ENCODE results near the gene GATAD2B. TPM values are rescaled to one million over a fixed set of nuclear protein-coding genes. Genes with fewer than 3 reads are reported as not detected.

Gene GATAD2B
- polyA plus RNA-seq, 2 of the 4 experiments (the other 2 are of a cell fraction): 4.9 to 8.2 TPM

DNA sequence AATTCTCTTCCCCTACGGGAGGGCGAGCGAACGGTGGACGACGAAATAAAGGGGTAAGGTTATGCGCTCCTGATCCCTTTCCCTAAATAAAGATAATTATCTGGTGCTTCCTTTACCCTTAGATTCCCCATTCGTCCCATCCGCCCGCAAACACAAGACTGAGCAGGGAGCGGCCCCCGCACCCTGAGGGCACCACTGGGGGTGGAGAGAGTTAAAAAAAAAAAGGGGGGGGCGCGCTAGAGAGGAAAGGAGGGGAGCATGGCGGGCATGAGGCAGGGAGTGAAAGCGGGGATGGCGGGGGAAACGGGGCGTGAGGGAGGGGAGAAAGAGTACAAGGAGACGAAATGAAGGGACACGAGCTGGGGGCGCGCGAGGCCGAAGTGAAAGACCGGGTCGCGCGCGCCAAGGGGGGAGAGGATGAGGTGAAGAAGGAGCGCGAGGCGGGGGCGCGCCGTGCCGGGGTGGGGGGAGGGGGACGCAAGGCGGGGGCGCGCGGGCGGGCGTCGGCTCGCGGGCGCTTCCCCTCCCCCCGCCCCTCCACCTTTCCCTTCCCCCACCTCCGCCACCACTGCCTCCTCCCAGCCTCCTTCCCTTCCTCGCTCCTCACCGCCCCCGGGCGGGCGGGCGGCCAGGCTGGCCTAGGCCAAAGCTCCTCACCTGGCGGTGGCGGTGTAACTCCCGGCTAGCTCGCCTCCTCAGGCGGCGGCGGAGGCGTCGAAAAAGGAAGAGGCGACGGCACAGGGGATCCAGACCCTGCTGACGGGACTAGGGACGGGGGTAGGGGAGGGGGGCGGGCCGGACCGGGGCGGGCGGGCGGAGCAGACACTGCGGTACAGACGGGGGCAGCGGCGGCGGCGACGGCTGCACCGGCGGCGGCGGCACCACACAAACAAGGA lies 448 bp downstream of the GATAD2B start (continued):
- TF ChIP-seq CHD4 (IDR thresholded peaks at IDR 0.05; ENCODE audit: borderline replicate concordance): no peak
- TF ChIP-seq ZC3H11A (IDR thresholded peaks at IDR 0.05): no peak
- TF ChIP-seq TFCP2L1 (CRISPR knock-in tag; IDR thresholded peaks at IDR 0.05): no peak
- no peak for TF ChIP-seq MYC (IDR thresholded peaks at IDR 0.05; ENCODE audit: borderline replicate concordance, low read length)
- 0 out of 3 replicates have a peak, but pooled peaks have one; percentile 6 for TF ChIP-seq SMC3 (IDR thresholded peaks at IDR 0.05)

DNA sequence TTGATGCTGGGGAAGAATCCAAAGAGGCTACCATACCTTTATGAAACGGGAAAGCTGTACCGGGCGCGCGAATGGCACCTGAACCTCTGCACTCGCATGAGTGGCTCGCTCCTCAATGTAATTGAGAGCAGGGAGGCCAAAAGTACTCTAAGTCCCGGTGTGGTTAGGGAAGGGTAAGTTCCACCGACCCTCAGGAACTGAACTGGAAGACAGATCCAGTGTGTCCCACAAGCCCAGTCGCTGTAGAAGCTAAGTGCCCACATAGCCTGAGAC lies 1.0 kb downstream of the GATAD2B start:
- DNase-seq (ENCODE audit: low read depth in 1 of 2, low spot score in 1 of 2): no peak
- H3K4me1 ChIP-seq: peaks cover 24% of the 10 kb centered on the region
- peak overlapping the region; percentile 72 for H3K4me2 ChIP-seq
- H3K9me3 ChIP-seq: no peaks in the 10 kb centered on the region
- TF ChIP-seq NPAS2 (CRISPR knock-in tag; IDR thresholded peaks at IDR 0.05; ENCODE audit: borderline replicate concordance) (no peak), JUN (IDR thresholded peaks at IDR 0.05) (no peak), RNF2 (IDR thresholded peaks at IDR 0.05; ENCODE audit: borderline replicate concordance, low read depth) (no peak), SREBF2 (IDR thresholded peaks at IDR 0.05) (no peak), CEBPB (IDR thresholded peaks at IDR 0.05) (no peak), HEYL (CRISPR knock-in tag; IDR thresholded peaks at IDR 0.05) (no peak), FOXS1 (CRISPR knock-in tag; IDR thresholded peaks at IDR 0.05) (no peak), SMC3 (IDR thresholded peaks at IDR 0.05) (no peak), RARB (CRISPR knock-in tag; IDR thresholded peaks at IDR 0.05) (no peak), MYC (IDR thresholded peaks at IDR 0.05; ENCODE audit: borderline replicate concordance, low read length) (no peak), NFE2L2 (conservative IDR thresholded peaks at IDR 0.05; ENCODE audit: low read length) (no peak), FOSB (CRISPR knock-in tag; IDR thresholded peaks at IDR 0.05) (no peak), HOXB5 (CRISPR knock-in tag; IDR thresholded peaks at IDR 0.05) (no peak), EP300 (IDR thresholded peaks at IDR 0.05) (no peak), MAZ (IDR thresholded peaks at IDR 0.05; ENCODE audit: borderline replicate concordance, low read depth, low read length) (no peak)
- TF ChIP-seq, protein P1, sequence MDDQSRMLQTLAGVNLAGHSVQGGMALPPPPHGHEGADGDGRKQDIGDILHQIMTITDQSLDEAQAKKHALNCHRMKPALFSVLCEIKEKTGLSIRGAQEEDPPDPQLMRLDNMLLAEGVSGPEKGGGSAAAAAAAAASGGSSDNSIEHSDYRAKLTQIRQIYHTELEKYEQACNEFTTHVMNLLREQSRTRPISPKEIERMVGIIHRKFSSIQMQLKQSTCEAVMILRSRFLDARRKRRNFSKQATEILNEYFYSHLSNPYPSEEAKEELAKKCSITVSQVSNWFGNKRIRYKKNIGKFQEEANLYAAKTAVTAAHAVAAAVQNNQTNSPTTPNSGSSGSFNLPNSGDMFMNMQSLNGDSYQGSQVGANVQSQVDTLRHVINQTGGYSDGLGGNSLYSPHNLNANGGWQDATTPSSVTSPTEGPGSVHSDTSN (IDR thresholded peaks at IDR 0.05): no peak
- H3K27ac ChIP-seq: peak overlapping the region; percentile 88 to 98
- CTCF ChIA-PET: interaction anchor here (0.5 to 4.5 kb wide), 11 partner anchors 23 to 125 kb away, joined by 3 to 15 read pairs (median 3); partner anchors contain the start of gene DENND4B
- H3K4me3 ChIP-seq: peak overlapping the region; percentile 80
- POLR2A ChIA-PET: interaction anchor here (1.2 to 1.7 kb wide), 3 partner anchors 11 to 45 kb away, joined by 3 to 7 read pairs (median 6); partner anchors contain the start of gene CREB3L4
- FAIRE-seq: no peak
- ATAC-seq: no peak
- WGBS (ENCODE audit: missing lambda C conversion rate): 58% methylated on average over 10 of the region's 10 CpGs

DNA sequence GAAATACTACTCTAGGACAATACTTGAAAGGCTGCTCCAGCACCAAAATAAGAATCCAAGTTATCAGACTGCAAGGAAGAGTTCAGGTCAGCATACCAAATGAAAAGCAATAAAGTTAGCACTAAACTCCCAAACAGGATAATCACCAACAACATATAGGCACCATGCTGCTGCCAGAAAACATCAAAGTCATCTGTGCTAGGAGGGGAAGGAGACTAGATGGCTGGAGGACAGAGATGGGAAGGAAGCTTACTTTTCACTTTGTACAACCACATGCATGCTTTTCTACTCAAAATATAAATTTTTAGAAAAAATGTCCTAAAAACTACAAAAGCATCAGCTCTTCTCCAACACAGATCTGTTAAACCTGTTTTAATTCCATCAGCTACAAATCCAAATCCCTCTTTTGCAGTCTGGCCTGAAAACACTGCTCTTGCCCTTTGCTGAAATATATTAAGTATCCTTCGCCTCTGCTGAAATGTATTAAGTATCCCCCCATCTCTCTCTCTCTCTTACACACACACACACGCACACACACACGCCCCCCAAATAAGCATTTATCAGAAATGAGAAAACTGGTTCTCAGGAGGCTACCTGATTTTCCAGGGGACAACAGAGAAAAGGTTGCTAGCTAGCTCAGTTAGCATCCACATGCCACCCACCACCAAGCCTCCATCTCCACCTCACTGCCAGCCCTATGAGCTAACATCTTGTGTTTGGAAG lies 1.5 kb downstream of the GATAD2B start:
- DNase-seq (ENCODE audit: low read depth in 1 of 2, low spot score in 1 of 2) (no peak), ATAC-seq (no peak), FAIRE-seq (no peak)
- peaks cover 24% of the 10 kb centered on the region for H3K4me1 ChIP-seq
- CTCF ChIA-PET: interaction anchor here (0.5 to 4.5 kb wide), 13 partner anchors 22 to 229 kb away, joined by 3 to 15 read pairs (median 3); partner anchors contain the start of gene DENND4B
- peak overlapping the region; percentile 72 for H3K4me2 ChIP-seq
- POLR2A ChIA-PET: no interaction called here
- H3K9me3 ChIP-seq: no peaks in the 10 kb centered on the region
- peak overlapping the region; percentile 88 to 98; a peak in 4 of 6 replicates for H3K27ac ChIP-seq
- 60% methylated on average over 3 of the region's 3 CpGs for WGBS (ENCODE audit: missing lambda C conversion rate)
- peak overlapping the region; percentile 80 for H3K4me3 ChIP-seq
- no peak for TF ChIP-seq EHMT2 (IDR thresholded peaks at IDR 0.05; ENCODE audit: low read depth)
- no peak for TF ChIP-seq ZFP36 (IDR thresholded peaks at IDR 0.05; ENCODE audit: borderline replicate concordance, partially characterized antibody)
- TF ChIP-seq ZC3H11A (IDR thresholded peaks at IDR 0.05): no peak
- TF ChIP-seq, protein P2, sequence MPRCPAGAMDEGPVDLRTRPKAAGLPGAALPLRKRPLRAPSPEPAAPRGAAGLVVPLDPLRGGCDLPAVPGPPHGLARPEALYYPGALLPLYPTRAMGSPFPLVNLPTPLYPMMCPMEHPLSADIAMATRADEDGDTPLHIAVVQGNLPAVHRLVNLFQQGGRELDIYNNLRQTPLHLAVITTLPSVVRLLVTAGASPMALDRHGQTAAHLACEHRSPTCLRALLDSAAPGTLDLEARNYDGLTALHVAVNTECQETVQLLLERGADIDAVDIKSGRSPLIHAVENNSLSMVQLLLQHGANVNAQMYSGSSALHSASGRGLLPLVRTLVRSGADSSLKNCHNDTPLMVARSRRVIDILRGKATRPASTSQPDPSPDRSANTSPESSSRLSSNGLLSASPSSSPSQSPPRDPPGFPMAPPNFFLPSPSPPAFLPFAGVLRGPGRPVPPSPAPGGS (IDR thresholded peaks at IDR 0.05): no peak
- TF ChIP-seq ESRRA (IDR thresholded peaks at IDR 0.05; ENCODE audit: borderline replicate concordance, low read length): no peak
- TF ChIP-seq MAFK (IDR thresholded peaks at IDR 0.05; ENCODE audit: partially characterized antibody): no peak
- TF ChIP-seq, protein P3, sequence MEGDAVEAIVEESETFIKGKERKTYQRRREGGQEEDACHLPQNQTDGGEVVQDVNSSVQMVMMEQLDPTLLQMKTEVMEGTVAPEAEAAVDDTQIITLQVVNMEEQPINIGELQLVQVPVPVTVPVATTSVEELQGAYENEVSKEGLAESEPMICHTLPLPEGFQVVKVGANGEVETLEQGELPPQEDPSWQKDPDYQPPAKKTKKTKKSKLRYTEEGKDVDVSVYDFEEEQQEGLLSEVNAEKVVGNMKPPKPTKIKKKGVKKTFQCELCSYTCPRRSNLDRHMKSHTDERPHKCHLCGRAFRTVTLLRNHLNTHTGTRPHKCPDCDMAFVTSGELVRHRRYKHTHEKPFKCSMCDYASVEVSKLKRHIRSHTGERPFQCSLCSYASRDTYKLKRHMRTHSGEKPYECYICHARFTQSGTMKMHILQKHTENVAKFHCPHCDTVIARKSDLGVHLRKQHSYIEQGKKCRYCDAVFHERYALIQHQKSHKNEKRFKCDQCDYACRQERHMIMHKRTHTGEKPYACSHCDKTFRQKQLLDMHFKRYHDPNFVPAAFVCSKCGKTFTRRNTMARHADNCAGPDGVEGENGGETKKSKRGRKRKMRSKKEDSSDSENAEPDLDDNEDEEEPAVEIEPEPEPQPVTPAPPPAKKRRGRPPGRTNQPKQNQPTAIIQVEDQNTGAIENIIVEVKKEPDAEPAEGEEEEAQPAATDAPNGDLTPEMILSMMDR (IDR thresholded peaks at IDR 0.05): no peak
- TF ChIP-seq CHD2 (IDR thresholded peaks at IDR 0.05; ENCODE audit: low read length, partially characterized antibody): no peak
- TF ChIP-seq RCOR1 (IDR thresholded peaks at IDR 0.05; ENCODE audit: low read depth, low read length): no peak
- TF ChIP-seq NFE2L2 (conservative IDR thresholded peaks at IDR 0.05; ENCODE audit: low read length): no peak
- TF ChIP-seq FOXS1 (CRISPR knock-in tag; IDR thresholded peaks at IDR 0.05): no peak
- no peak for TF ChIP-seq JUN (IDR thresholded peaks at IDR 0.05)
- no peak for TF ChIP-seq TFCP2L1 (CRISPR knock-in tag; IDR thresholded peaks at IDR 0.05)
- TF ChIP-seq NR3C1 (IDR thresholded peaks at IDR 0.05): no peak
- TF ChIP-seq SMC3 (IDR thresholded peaks at IDR 0.05): no peak
- TF ChIP-seq HOXB5 (CRISPR knock-in tag; IDR thresholded peaks at IDR 0.05): no peak
